ENCODE results near the gene DPYD. TPM values are rescaled to one million over a fixed set of nuclear protein-coding genes. Genes with fewer than 3 reads are reported as not detected.

DPYD gene
- total RNA-seq, 1 donor from 2014 or later = 12.8 TPM

- Mint-ChIP-seq H3K27ac (ENCODE audit: unreplicated experiment) (no peak overlapping the region), H3K9me3 (ENCODE audit: unreplicated experiment) (no peaks in the 10 kb centered on the region), H3K4me1 (ENCODE audit: low read depth, unreplicated experiment) (no peaks in the 10 kb centered on the region), H3K36me3 (ENCODE audit: unreplicated experiment) (no peaks in the 10 kb centered on the region), H3K4me3 (ENCODE audit: unreplicated experiment) (no peak overlapping the region), H3K27me3 (ENCODE audit: unreplicated experiment) (no peaks in the 10 kb centered on the region)
- TF ChIP-seq, protein P1, sequence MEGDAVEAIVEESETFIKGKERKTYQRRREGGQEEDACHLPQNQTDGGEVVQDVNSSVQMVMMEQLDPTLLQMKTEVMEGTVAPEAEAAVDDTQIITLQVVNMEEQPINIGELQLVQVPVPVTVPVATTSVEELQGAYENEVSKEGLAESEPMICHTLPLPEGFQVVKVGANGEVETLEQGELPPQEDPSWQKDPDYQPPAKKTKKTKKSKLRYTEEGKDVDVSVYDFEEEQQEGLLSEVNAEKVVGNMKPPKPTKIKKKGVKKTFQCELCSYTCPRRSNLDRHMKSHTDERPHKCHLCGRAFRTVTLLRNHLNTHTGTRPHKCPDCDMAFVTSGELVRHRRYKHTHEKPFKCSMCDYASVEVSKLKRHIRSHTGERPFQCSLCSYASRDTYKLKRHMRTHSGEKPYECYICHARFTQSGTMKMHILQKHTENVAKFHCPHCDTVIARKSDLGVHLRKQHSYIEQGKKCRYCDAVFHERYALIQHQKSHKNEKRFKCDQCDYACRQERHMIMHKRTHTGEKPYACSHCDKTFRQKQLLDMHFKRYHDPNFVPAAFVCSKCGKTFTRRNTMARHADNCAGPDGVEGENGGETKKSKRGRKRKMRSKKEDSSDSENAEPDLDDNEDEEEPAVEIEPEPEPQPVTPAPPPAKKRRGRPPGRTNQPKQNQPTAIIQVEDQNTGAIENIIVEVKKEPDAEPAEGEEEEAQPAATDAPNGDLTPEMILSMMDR (IDR thresholded peaks at IDR 0.05; ENCODE audit: partially characterized antibody, unreplicated experiment) = no peak
- DNase-seq = no peak
These were observed 478.9 kb downstream of the DPYD start for GRCh38 chr1:97441966-97442365.

- TF ChIP-seq, protein P1 (IDR thresholded peaks at IDR 0.05; ENCODE audit: partially characterized antibody, unreplicated experiment) = no peak
- H3K27me3 Mint-ChIP-seq (ENCODE audit: unreplicated experiment) = no peaks in the 10 kb centered on the region
- H3K27ac Mint-ChIP-seq (ENCODE audit: unreplicated experiment) = no peak overlapping the region
- H3K4me1 Mint-ChIP-seq (ENCODE audit: low read depth, unreplicated experiment) = peaks cover 23% of the 10 kb centered on the region
- H3K9me3 Mint-ChIP-seq (ENCODE audit: unreplicated experiment) = no peaks in the 10 kb centered on the region
- H3K36me3 Mint-ChIP-seq (ENCODE audit: unreplicated experiment) = no peaks in the 10 kb centered on the region
- no peak for DNase-seq
- H3K4me3 Mint-ChIP-seq (ENCODE audit: unreplicated experiment) = no peak overlapping the region
These were observed 487.0 kb downstream of the DPYD start for GRCh38 chr1:97433824-97434177.

DNA sequence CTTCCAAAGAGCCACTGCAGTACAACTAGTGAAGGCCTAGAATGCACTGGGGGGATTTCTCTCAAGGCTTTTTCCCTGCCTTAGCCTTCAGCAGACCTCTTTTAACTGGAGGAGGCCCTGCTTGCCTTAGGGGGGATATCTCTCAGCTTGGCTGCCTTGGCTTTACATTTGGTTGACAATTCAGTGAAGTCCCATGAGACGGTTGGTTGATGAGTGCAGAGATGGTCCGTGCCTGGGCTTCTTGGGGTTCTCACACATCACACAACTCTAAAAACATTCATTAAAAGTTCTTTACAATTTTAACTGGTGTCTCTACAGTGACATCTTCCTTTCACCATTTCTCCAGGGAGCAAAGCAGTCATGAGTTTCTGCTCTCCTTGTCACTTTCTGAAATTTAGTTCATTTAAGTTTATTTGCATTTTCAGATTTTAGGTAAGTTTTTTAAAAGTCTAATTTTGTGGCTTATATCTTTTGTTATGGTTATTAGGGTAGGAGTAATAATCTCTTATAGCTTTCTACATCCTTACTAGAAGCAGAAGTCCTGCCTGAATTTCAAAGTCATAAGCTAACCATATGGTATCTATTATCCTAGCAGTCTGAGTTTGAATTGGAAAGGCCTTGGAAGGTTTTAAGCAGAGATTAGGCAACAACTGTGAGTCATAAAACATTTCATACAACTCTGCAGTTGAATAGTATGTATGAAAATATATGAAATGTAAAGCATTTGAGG is 487.6 kb downstream of the DPYD start:
- H3K36me3 Mint-ChIP-seq (ENCODE audit: unreplicated experiment) = no peaks in the 10 kb centered on the region
- DNase-seq = no peak
- peak overlapping the region; percentile 52 for H3K27ac Mint-ChIP-seq (ENCODE audit: unreplicated experiment)
- H3K9me3 Mint-ChIP-seq (ENCODE audit: unreplicated experiment) = no peaks in the 10 kb centered on the region
- TF ChIP-seq, protein P1 (IDR thresholded peaks at IDR 0.05; ENCODE audit: partially characterized antibody, unreplicated experiment) = no peak
- peaks cover 23% of the 10 kb centered on the region for H3K4me1 Mint-ChIP-seq (ENCODE audit: low read depth, unreplicated experiment)
- no peak overlapping the region for H3K4me3 Mint-ChIP-seq (ENCODE audit: unreplicated experiment)
- H3K27me3 Mint-ChIP-seq (ENCODE audit: unreplicated experiment) = no peaks in the 10 kb centered on the region

- no peak overlapping the region for H3K27ac Mint-ChIP-seq (ENCODE audit: unreplicated experiment)
- TF ChIP-seq, protein P1 (IDR thresholded peaks at IDR 0.05; ENCODE audit: partially characterized antibody, unreplicated experiment) = no peak
- H3K27me3 Mint-ChIP-seq (ENCODE audit: unreplicated experiment) = no peaks in the 10 kb centered on the region
- H3K4me1 Mint-ChIP-seq (ENCODE audit: low read depth, unreplicated experiment) = peaks cover 7% of the 10 kb centered on the region
- no peaks in the 10 kb centered on the region for H3K9me3 Mint-ChIP-seq (ENCODE audit: unreplicated experiment)
- H3K36me3 Mint-ChIP-seq (ENCODE audit: unreplicated experiment) = no peaks in the 10 kb centered on the region
- no peak overlapping the region for H3K4me3 Mint-ChIP-seq (ENCODE audit: unreplicated experiment)
- no peak for DNase-seq
These were observed 493.5 kb downstream of the DPYD start for GRCh38 chr1:97427371-97427770.

DNA sequence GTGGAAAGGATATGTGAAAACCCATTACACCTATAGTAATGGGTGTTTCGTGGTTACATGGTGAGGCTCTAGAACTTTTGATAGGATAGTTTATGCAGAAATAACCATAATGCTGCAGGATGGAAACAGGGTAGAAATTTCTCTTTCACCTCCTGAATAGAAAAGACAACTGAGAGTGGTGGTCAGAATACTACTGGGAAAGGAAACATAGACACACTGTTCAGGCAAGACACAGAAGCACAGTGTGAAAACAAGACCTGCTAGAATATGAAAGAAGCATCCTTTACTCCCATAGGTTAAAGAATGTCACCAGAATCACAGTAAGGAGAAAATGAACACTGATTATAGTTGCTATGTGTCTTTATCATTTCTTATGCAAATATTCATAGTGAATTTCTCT is 496.6 kb downstream of the DPYD start:
- TF ChIP-seq, protein P1 (IDR thresholded peaks at IDR 0.05; ENCODE audit: partially characterized antibody, unreplicated experiment) = no peak
- no peak for DNase-seq
- no peak overlapping the region for H3K27ac Mint-ChIP-seq (ENCODE audit: unreplicated experiment)
- H3K27me3 Mint-ChIP-seq (ENCODE audit: unreplicated experiment) = peaks cover 2% of the 10 kb centered on the region
- H3K4me3 Mint-ChIP-seq (ENCODE audit: unreplicated experiment) = no peak overlapping the region
- no peaks in the 10 kb centered on the region for H3K36me3 Mint-ChIP-seq (ENCODE audit: unreplicated experiment)
- no peaks in the 10 kb centered on the region for H3K4me1 Mint-ChIP-seq (ENCODE audit: low read depth, unreplicated experiment)
- H3K9me3 Mint-ChIP-seq (ENCODE audit: unreplicated experiment) = no peaks in the 10 kb centered on the region

Data from glutamatergic neuron (in vitro differentiated cells).